ENCODE data around the gene OGT.
"Not testable (repeated sequence)": the region's sequence is repeated elsewhere in the genome, so short reads cannot be mapped to it uniquely, and the experiment has no call there.

The OGT gene

GRCh38 chrX:71579990-71580380 is 47.1 kb downstream of the OGT start:
- H3K36me3 ChIP-seq (ENCODE audit: control insufficient read depth, insufficient read depth, low read length), result peaks cover 16% of the 10 kb centered on the region
- no peak overlapping the region for H3K27ac ChIP-seq (ENCODE audit: low read depth, low read length)
- H3K27me3 ChIP-seq (ENCODE audit: control insufficient read depth, insufficient read depth, low read length), result no peaks in the 10 kb centered on the region
- H3K9me3 ChIP-seq (ENCODE audit: control insufficient read depth, insufficient read depth, low read depth, low read length), result no peaks in the 10 kb centered on the region
- H3K9ac ChIP-seq (ENCODE audit: low read length), result no peak overlapping the region
- H3K4me1 ChIP-seq (ENCODE audit: control insufficient read depth, insufficient read depth, low read length), result no peaks in the 10 kb centered on the region
- H3K4me3 ChIP-seq (ENCODE audit: low read depth, low read length), result no peak overlapping the region

GRCh38 chrX:71581210-71581609 is 48.3 kb downstream of the OGT start:
- no peaks in the 10 kb centered on the region for H3K27me3 ChIP-seq (ENCODE audit: control insufficient read depth, insufficient read depth, low read length)
- H3K4me1 ChIP-seq (ENCODE audit: control insufficient read depth, insufficient read depth, low read length), result no peaks in the 10 kb centered on the region
- no peaks in the 10 kb centered on the region for H3K9me3 ChIP-seq (ENCODE audit: control insufficient read depth, insufficient read depth, low read depth, low read length)
- H3K36me3 ChIP-seq (ENCODE audit: control insufficient read depth, insufficient read depth, low read length), result peaks cover 6% of the 10 kb centered on the region
- no peak overlapping the region for H3K27ac ChIP-seq (ENCODE audit: low read depth, low read length)
- H3K4me3 ChIP-seq (ENCODE audit: low read depth, low read length), result no peak overlapping the region
- no peak overlapping the region for H3K9ac ChIP-seq (ENCODE audit: low read length)

DNA sequence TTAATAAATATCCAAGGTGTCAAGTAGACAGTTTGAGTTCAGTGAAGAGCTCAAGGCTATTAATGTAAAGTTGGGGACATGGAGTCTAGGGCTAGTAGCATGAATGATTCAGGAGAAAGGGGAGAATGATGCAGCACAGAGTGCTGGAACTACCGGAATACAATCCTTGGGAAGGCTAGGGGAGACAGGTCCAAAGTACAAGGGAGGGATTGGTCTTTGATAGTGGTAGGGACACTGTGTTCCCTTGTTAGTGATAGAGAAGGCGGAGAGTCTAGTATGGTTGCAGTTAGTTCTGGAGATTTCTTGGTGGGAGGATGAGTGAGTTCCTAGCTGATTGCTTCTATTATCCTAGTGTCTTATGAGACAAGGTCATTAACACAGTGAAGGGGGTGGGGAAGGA is 54.0 kb downstream of the OGT start:
- Histone ChIP-seq H3K36me3 (ENCODE audit: control insufficient read depth, insufficient read depth, low read length) (0 out of 2 replicates have a peak, but pooled peaks cover 3% of the 10 kb centered on the region), H3K4me3 (ENCODE audit: low read depth, low read length) (no peak overlapping the region), H3K27me3 (ENCODE audit: control insufficient read depth, insufficient read depth, low read length) (no peaks in the 10 kb centered on the region), H3K27ac (ENCODE audit: low read depth, low read length) (no peak overlapping the region), H3K9ac (ENCODE audit: low read length) (no peak overlapping the region), H3K4me1 (ENCODE audit: control insufficient read depth, insufficient read depth, low read length) (no peaks in the 10 kb centered on the region), H3K9me3 (ENCODE audit: control insufficient read depth, insufficient read depth, low read depth, low read length) (no peaks in the 10 kb centered on the region)

DNA sequence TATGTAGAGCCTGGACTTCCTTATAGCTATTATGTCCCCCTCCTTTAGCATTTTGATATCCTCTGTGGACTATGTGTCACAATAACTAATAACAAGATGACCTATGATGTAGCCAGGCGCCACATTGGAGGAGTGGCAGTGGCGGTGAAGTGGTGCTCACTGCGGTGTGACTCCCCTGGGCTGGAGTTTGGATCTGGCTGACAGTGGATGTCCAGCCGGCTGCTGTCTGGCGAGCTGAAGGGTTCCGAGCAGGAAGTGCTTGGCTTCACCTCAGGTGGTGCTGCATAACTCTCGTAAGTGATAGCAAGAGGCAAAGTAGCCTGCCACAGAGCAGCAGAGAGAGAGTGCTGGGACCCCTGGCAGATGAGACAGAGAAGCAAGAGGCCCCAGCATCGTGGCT is 60.3 kb downstream of the OGT start:
- H3K4me3 ChIP-seq (ENCODE audit: low read depth, low read length); H3K9me3 ChIP-seq (ENCODE audit: control insufficient read depth, insufficient read depth, low read depth, low read length); H3K9ac ChIP-seq (ENCODE audit: low read length); H3K4me1 ChIP-seq (ENCODE audit: control insufficient read depth, insufficient read depth, low read length); H3K36me3 ChIP-seq (ENCODE audit: control insufficient read depth, insufficient read depth, low read length); H3K27me3 ChIP-seq (ENCODE audit: control insufficient read depth, insufficient read depth, low read length); H3K27ac ChIP-seq (ENCODE audit: low read depth, low read length): not testable (repeated sequence)

- H3K4me3 ChIP-seq (ENCODE audit: low read depth, low read length), result no peak overlapping the region
- peaks cover 10% of the 10 kb centered on the region for H3K36me3 ChIP-seq (ENCODE audit: control insufficient read depth, insufficient read depth, low read length)
- no peak overlapping the region for H3K27ac ChIP-seq (ENCODE audit: low read depth, low read length)
- H3K4me1 ChIP-seq (ENCODE audit: control insufficient read depth, insufficient read depth, low read length), result no peaks in the 10 kb centered on the region
- no peaks in the 10 kb centered on the region for H3K27me3 ChIP-seq (ENCODE audit: control insufficient read depth, insufficient read depth, low read length)
- peaks cover 30% of the 10 kb centered on the region; the same call in 1 of the 2 replicates for H3K9me3 ChIP-seq (ENCODE audit: control insufficient read depth, insufficient read depth, low read depth, low read length)
- no peak overlapping the region for H3K9ac ChIP-seq (ENCODE audit: low read length)
Observed at GRCh38 chrX:71599965-71600364, 67.1 kb downstream of the OGT start.

- H3K9me3 ChIP-seq (ENCODE audit: control insufficient read depth, insufficient read depth, low read depth, low read length), result peaks cover 40% of the 10 kb centered on the region; the same call in 1 of the 2 replicates
- H3K27ac ChIP-seq (ENCODE audit: low read depth, low read length), result no peak overlapping the region
- H3K4me3 ChIP-seq (ENCODE audit: low read depth, low read length), result no peak overlapping the region
- no peak overlapping the region for H3K9ac ChIP-seq (ENCODE audit: low read length)
- H3K4me1 ChIP-seq (ENCODE audit: control insufficient read depth, insufficient read depth, low read length), result no peaks in the 10 kb centered on the region
- peaks cover 10% of the 10 kb centered on the region for H3K36me3 ChIP-seq (ENCODE audit: control insufficient read depth, insufficient read depth, low read length)
- no peaks in the 10 kb centered on the region for H3K27me3 ChIP-seq (ENCODE audit: control insufficient read depth, insufficient read depth, low read length)
Observed at GRCh38 chrX:71603618-71604017, 70.7 kb downstream of the OGT start.

GRCh38 chrX:71604141-71604540 is 71.2 kb downstream of the OGT start:
- Histone ChIP-seq H3K27ac (ENCODE audit: low read depth, low read length) (no peak overlapping the region), H3K9me3 (ENCODE audit: control insufficient read depth, insufficient read depth, low read depth, low read length) (peaks cover 40% of the 10 kb centered on the region; the same call in 1 of the 2 replicates), H3K4me3 (ENCODE audit: low read depth, low read length) (no peak overlapping the region), H3K36me3 (ENCODE audit: control insufficient read depth, insufficient read depth, low read length) (peaks cover 12% of the 10 kb centered on the region), H3K4me1 (ENCODE audit: control insufficient read depth, insufficient read depth, low read length) (no peaks in the 10 kb centered on the region), H3K27me3 (ENCODE audit: control insufficient read depth, insufficient read depth, low read length) (no peaks in the 10 kb centered on the region), H3K9ac (ENCODE audit: low read length) (no peak overlapping the region)

- Histone ChIP-seq H3K27me3 (ENCODE audit: control insufficient read depth, insufficient read depth, low read length) (no peaks in the 10 kb centered on the region), H3K36me3 (ENCODE audit: control insufficient read depth, insufficient read depth, low read length) (peaks cover 19% of the 10 kb centered on the region)
Observed at GRCh38 chrX:71604796-71605568, 72.1 kb downstream of the OGT start.

GRCh38 chrX:71606536-71607216 is 73.8 kb downstream of the OGT start:
- H3K4me1 ChIP-seq (ENCODE audit: control insufficient read depth, insufficient read depth, low read length), result no peaks in the 10 kb centered on the region
- no peak overlapping the region for H3K9ac ChIP-seq (ENCODE audit: low read length)
- peaks cover 32% of the 10 kb centered on the region; the same call in 1 of the 2 replicates for H3K9me3 ChIP-seq (ENCODE audit: control insufficient read depth, insufficient read depth, low read depth, low read length)
- peaks cover 23% of the 10 kb centered on the region for H3K36me3 ChIP-seq (ENCODE audit: control insufficient read depth, insufficient read depth, low read length)
- no peaks in the 10 kb centered on the region for H3K27me3 ChIP-seq (ENCODE audit: control insufficient read depth, insufficient read depth, low read length)
- H3K27ac ChIP-seq (ENCODE audit: low read depth, low read length), result no peak overlapping the region
- H3K4me3 ChIP-seq (ENCODE audit: low read depth, low read length), result no peak overlapping the region

More at GRCh38 chrX:71604796-71605568, 72.1 kb downstream of the OGT start:
- H3K4me3 ChIP-seq (ENCODE audit: low read depth, low read length), result no peak overlapping the region
- H3K27ac ChIP-seq (ENCODE audit: low read depth, low read length), result no peak overlapping the region
- H3K9ac ChIP-seq (ENCODE audit: low read length), result no peak overlapping the region
- peaks cover 39% of the 10 kb centered on the region; the same call in 1 of the 2 replicates for H3K9me3 ChIP-seq (ENCODE audit: control insufficient read depth, insufficient read depth, low read depth, low read length)
- no peaks in the 10 kb centered on the region for H3K4me1 ChIP-seq (ENCODE audit: control insufficient read depth, insufficient read depth, low read length)

DNA sequence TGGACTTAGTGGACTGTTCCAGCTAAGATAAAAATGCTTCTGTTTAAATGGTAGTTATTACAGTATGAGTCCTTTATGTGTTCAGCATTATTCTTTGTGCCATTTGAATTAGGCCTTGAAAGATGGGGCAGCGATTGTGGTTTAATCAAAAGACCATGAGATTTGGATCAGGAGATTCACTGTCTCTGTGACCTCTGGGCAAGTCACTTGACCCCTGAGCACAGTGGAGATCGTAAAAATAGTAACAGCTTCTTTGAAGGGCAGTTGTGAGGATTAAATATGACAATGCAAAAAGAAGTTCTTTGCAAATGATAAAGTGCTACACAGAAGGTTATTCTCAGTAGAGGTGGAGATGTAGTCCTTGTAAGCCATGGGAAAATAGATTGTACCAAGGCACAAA is 74.6 kb downstream of the OGT start:
- H3K27me3 ChIP-seq (ENCODE audit: control insufficient read depth, insufficient read depth, low read length), result no peaks in the 10 kb centered on the region

GRCh38 chrX:71609095-71609750 is 76.3 kb downstream of the OGT start:
- Histone ChIP-seq H3K4me1 (ENCODE audit: control insufficient read depth, insufficient read depth, low read length) (no peaks in the 10 kb centered on the region), H3K9me3 (ENCODE audit: control insufficient read depth, insufficient read depth, low read depth, low read length) (peaks cover 21% of the 10 kb centered on the region; the same call in 1 of the 2 replicates), H3K27ac (ENCODE audit: low read depth, low read length) (no peak overlapping the region), H3K27me3 (ENCODE audit: control insufficient read depth, insufficient read depth, low read length) (no peaks in the 10 kb centered on the region), H3K9ac (ENCODE audit: low read length) (no peak overlapping the region), H3K4me3 (ENCODE audit: low read depth, low read length) (no peak overlapping the region), H3K36me3 (ENCODE audit: control insufficient read depth, insufficient read depth, low read length) (peaks cover 26% of the 10 kb centered on the region)

More for the DNA sequence above, 74.6 kb downstream of the OGT start:
- peaks cover 30% of the 10 kb centered on the region; the same call in 1 of the 2 replicates for H3K9me3 ChIP-seq (ENCODE audit: control insufficient read depth, insufficient read depth, low read depth, low read length)
- H3K4me1 ChIP-seq (ENCODE audit: control insufficient read depth, insufficient read depth, low read length), result no peaks in the 10 kb centered on the region
- H3K27ac ChIP-seq (ENCODE audit: low read depth, low read length), result no peak overlapping the region
- no peak overlapping the region for H3K4me3 ChIP-seq (ENCODE audit: low read depth, low read length)
- peaks cover 26% of the 10 kb centered on the region for H3K36me3 ChIP-seq (ENCODE audit: control insufficient read depth, insufficient read depth, low read length)
- H3K9ac ChIP-seq (ENCODE audit: low read length), result no peak overlapping the region

Measured in HUES6 (cell line).